Panc1 (cell line): ENCODE measurements around the gene ATP2B1. TPM values are rescaled to one million over a fixed set of nuclear protein-coding genes. Genes with fewer than 3 reads are reported as not detected.

Source experiments
- ATAC-seq: fragments of 200-7000 bp; cut with Tn5 transposase; 2 replicates; pipeline ENCODE4 v1.9.1; 2020; ENCODE audit warnings: mild to moderate bottlenecking, moderate library complexity
- BruUV-seq: library from RNA; stranded (reverse); fragments of 400-500 nt; replicated peaks from 2 replicates; lab custom pipeline; 2021; lab: Mats Ljungman, UMichigan
- CTCF ChIA-PET: fragments of 300-600 bp; sonication (Branson Sonifier 250); formaldehyde crosslinking; loops from one replicate; lab custom pipeline; 2022; ENCODE audit warnings: antibody characterized with exemption; lab: Charles Lee
- POLR2A ChIA-PET: fragments of 300-600 bp; sonication (Branson Sonifier 250); formaldehyde crosslinking; loops from one replicate; lab custom pipeline; 2022; ENCODE audit warnings: antibody characterized with exemption; lab: Charles Lee
- DNase-seq: peaks from one replicate; pipeline ENCODE4 v3.0.0-alpha.2; 2010; ENCODE audit warnings: low read depth, low spot score
- H3K27ac ChIP-seq: 2 replicates; pipeline ENCODE4 v1.5.1; 2011; ENCODE audit warnings: mild to moderate bottlenecking, low read length, inconsistent platforms
- H3K27me3 ChIP-seq: fragments of 200-500 bp; sonication (Bioruptor generic); 2 replicates; pipeline ENCODE4 v1.6.0; 2014; ENCODE audit warnings: low read length, inconsistent platforms; ENCODE audit not compliant: control insufficient read depth, insufficient read depth
- H3K36me3 ChIP-seq: fragments of 200-500 bp; sonication (Bioruptor generic); 2 replicates; pipeline ENCODE4 v1.5.1; 2014; ENCODE audit warnings: inconsistent platforms, mild to moderate bottlenecking, low read length, moderate library complexity; ENCODE audit not compliant: control insufficient read depth, insufficient read depth
- H3K4me1 ChIP-seq: 2 replicates; pipeline ENCODE4 v1.5.1; 2011; ENCODE audit warnings: inconsistent platforms, mild to moderate bottlenecking, low read length, moderate library complexity; ENCODE audit not compliant: control insufficient read depth, insufficient read depth
- H3K4me3 ChIP-seq, 2 experiments: 2 replicates each; pipeline ENCODE4 v1.5.1; 2011 to 2012; ENCODE audit warnings: low read depth in 2 of 2, low read length in 2 of 2, mild to moderate bottlenecking in 2 of 2, inconsistent platforms in 1 of 2, moderate library complexity in 1 of 2
- H3K9me3 ChIP-seq: fragments of 200-500 bp; sonication (Bioruptor generic); 2 replicates; pipeline ENCODE4 v1.5.1; 2014; ENCODE audit warnings: low read depth, mild to moderate bottlenecking, inconsistent platforms, low read length, moderate library complexity; ENCODE audit not compliant: control insufficient read depth, insufficient read depth
- POLR2AphosphoS5 ChIP-seq: IDR thresholded peaks from 2 replicates; pipeline ENCODE4 v1.6.1; 2012; ENCODE audit warnings: mild to moderate bottlenecking, low read depth, low read length, moderate library complexity
- SIN3A ChIP-seq: IDR thresholded peaks from 2 replicates; pipeline ENCODE4 v1.6.1; 2012; ENCODE audit warnings: low read depth, mild to moderate bottlenecking, low read length, moderate library complexity, borderline replicate concordance; ENCODE audit not compliant: insufficient read depth
- TCF7L2 ChIP-seq: IDR thresholded peaks from 2 replicates; pipeline ENCODE4 v1.6.1; 2011; ENCODE audit warnings: mild to moderate bottlenecking, low read depth, low read length, inconsistent platforms
- in situ Hi-C: cut with HindIII; loops from 2 replicates; pipeline ENCODE4 v1.10.0; 2016; ENCODE audit warnings: low sequenced_read_pairs, low pct_unique_long_range_greater_than_20kb
- intact Hi-C: fragments of 100-400 bp; cut with micrococcal nuclease; formaldehyde crosslinking; loops from one replicate; pipeline ENCODE4 v1.10.0; 2022; ENCODE audit not compliant: unreplicated experiment
- total RNA-seq: library from RNA; stranded (reverse); gene quantifications from one replicate; pipeline ENCODE4 v1.2.1, GENCODE V29; 2021; ENCODE audit not compliant: unreplicated experiment
- TF ChIP-seq, protein P1 (sequence below): fragments of 450-650 bp; IDR thresholded peaks from 2 replicates; pipeline ENCODE4 v1.5.1; 2017; ENCODE audit warnings: mild to moderate bottlenecking
- TF ChIP-seq, protein P2 (sequence below), 2 experiments: IDR thresholded peaks; 2 replicates each; pipeline ENCODE4 v1.6.1; 2011 to 2012; ENCODE audit warnings: low read depth in 2 of 2, control low read depth in 1 of 2, low read length in 1 of 2, mild to moderate bottlenecking in 1 of 2, moderate library complexity in 1 of 2; ENCODE audit not compliant: insufficient read depth in 1 of 2

The ATP2B1 gene
- total RNA-seq, 1 experiment from 2014 or later, result 64.5 TPM

DNA sequence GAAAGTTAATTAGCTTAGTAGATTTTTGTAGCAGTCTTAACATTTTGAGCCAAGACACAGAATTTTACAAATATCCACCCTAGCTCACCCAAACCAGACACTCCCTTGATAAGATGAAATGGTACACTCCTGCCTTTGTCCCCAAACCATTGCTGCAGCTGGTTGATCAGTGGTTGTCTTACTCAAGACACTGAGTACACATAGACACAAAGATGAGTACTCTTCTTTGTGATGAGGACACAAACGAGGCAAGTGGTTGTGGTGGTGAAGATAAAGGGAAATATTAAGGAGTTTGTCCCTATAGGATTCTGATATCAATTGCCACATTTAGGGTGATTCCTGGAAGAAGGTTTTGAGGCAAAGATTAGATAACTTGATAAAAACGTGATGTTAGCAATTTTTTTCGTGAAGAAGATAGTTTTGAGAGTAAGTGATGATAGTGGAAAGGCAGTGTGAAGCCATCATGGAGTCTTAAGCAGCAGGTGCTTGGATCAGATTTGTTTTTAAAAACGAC is 21.4 kb upstream of the ATP2B1 start:
- ChIA-PET CTCF (no interaction called here), POLR2A (no interaction called here)
- BruUV-seq, result no TSS peak
- Histone ChIP-seq H3K4me1 (no peaks in the 10 kb centered on the region), H3K4me3 (no peak overlapping the region), H3K27me3 (no peaks in the 10 kb centered on the region), H3K9me3 (peaks cover 6% of the 10 kb centered on the region; the same call in 1 of the 2 replicates), H3K36me3 (no peaks in the 10 kb centered on the region), H3K27ac (no peak overlapping the region)
- DNase-seq, result no peak
- in situ Hi-C loops (no loop called here), intact Hi-C loops (no loop called here)
- ATAC-seq, result no peak
- TF ChIP-seq, protein P1, sequence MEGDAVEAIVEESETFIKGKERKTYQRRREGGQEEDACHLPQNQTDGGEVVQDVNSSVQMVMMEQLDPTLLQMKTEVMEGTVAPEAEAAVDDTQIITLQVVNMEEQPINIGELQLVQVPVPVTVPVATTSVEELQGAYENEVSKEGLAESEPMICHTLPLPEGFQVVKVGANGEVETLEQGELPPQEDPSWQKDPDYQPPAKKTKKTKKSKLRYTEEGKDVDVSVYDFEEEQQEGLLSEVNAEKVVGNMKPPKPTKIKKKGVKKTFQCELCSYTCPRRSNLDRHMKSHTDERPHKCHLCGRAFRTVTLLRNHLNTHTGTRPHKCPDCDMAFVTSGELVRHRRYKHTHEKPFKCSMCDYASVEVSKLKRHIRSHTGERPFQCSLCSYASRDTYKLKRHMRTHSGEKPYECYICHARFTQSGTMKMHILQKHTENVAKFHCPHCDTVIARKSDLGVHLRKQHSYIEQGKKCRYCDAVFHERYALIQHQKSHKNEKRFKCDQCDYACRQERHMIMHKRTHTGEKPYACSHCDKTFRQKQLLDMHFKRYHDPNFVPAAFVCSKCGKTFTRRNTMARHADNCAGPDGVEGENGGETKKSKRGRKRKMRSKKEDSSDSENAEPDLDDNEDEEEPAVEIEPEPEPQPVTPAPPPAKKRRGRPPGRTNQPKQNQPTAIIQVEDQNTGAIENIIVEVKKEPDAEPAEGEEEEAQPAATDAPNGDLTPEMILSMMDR, result no peak
- TF ChIP-seq, protein P2, sequence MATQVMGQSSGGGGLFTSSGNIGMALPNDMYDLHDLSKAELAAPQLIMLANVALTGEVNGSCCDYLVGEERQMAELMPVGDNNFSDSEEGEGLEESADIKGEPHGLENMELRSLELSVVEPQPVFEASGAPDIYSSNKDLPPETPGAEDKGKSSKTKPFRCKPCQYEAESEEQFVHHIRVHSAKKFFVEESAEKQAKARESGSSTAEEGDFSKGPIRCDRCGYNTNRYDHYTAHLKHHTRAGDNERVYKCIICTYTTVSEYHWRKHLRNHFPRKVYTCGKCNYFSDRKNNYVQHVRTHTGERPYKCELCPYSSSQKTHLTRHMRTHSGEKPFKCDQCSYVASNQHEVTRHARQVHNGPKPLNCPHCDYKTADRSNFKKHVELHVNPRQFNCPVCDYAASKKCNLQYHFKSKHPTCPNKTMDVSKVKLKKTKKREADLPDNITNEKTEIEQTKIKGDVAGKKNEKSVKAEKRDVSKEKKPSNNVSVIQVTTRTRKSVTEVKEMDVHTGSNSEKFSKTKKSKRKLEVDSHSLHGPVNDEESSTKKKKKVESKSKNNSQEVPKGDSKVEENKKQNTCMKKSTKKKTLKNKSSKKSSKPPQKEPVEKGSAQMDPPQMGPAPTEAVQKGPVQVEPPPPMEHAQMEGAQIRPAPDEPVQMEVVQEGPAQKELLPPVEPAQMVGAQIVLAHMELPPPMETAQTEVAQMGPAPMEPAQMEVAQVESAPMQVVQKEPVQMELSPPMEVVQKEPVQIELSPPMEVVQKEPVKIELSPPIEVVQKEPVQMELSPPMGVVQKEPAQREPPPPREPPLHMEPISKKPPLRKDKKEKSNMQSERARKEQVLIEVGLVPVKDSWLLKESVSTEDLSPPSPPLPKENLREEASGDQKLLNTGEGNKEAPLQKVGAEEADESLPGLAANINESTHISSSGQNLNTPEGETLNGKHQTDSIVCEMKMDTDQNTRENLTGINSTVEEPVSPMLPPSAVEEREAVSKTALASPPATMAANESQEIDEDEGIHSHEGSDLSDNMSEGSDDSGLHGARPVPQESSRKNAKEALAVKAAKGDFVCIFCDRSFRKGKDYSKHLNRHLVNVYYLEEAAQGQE (IDR thresholded peaks at IDR 0.05; ENCODE audit: insufficient read depth in 1 of 2, low read depth in 2 of 2, low read length in 1 of 2), result no peak
- no peak for TF ChIP-seq SIN3A
- TF ChIP-seq POLR2AphosphoS5, result no peak
- no peak for TF ChIP-seq TCF7L2

DNA sequence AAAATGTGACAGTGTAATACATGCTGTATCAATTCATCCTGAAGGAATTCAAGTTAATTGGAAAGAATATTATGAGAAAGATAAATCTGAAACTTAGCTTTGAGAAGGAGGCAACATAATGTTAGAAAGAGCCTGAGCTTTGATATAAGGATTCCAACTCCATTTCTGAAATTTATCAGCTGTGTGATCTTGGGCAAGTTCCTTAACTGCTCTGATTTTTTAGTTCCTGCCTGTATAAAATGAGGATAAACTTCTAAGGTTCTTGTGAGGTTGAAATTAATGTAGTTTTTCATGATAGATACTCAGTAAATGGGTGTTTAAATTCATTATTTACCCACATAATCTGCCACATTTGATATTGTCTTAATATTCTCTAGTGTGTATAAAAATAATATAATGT is 14.6 kb upstream of the ATP2B1 start:
- no peak overlapping the region for H3K4me3 ChIP-seq
- H3K36me3 ChIP-seq, result no peaks in the 10 kb centered on the region
- H3K27me3 ChIP-seq, result no peaks in the 10 kb centered on the region
- no peaks in the 10 kb centered on the region for H3K4me1 ChIP-seq
- no peak for DNase-seq
- POLR2A ChIA-PET, result no interaction called here
- no peak for ATAC-seq
- TF ChIP-seq TCF7L2 (no peak), POLR2AphosphoS5 (no peak), SIN3A (no peak)
- TF ChIP-seq, protein P1, result no peak
- TF ChIP-seq, protein P2 (IDR thresholded peaks at IDR 0.05; ENCODE audit: insufficient read depth in 1 of 2, low read depth in 2 of 2, low read length in 1 of 2), result no peak
- intact Hi-C loops (no loop called here), in situ Hi-C loops (no loop called here)
- no peak overlapping the region for H3K27ac ChIP-seq
- no peaks in the 10 kb centered on the region for H3K9me3 ChIP-seq
- no TSS peak for BruUV-seq
- CTCF ChIA-PET, result no interaction called here
